ENCODE data around the gene ROGDI.
"Not testable (repeated sequence)": the region's sequence is repeated elsewhere in the genome, so short reads cannot be mapped to it uniquely, and the experiment has no call there.

Gene ROGDI

DNA sequence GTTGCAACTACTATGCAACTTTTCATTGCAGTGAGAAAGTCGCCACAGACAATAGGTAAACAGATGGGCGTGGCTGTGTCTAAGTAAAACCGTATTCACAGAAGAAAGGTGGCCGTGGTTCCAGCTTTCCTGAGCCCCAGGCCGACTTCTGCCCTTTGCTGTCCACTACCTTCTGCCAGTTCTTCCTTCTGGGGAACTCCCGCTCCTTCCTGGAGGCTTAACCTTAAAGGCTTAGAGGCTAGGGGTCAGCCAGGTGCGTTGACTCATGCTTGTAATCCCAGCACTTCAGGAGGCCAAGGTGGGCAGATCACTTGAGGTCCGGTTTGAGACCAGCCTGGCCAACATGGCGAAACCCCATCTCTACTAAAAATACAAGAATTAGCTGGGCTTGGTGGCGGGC, 12.2 kb downstream of the ROGDI start:
- no peak for DNase-seq

DNA sequence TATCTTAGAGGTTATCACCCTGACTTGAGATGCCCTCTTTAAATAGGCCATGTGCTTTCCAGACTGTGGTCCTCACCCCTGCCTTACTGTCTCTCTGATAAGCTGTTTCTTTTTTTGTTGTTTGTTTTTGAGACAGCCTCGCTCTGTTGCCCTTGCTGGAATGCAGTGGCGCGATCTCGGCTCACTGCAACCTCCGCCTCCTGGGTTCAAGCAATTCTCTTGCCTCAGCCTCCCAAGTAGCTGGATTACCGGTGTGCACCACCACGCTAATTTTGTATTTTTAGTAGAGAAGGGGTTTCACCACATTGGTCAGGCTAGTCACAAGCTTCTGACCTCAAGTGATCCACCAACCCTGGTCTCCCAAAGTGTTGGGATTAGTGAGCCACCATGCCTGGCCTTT, 13.5 kb downstream of the ROGDI start:
- DNase-seq, result no peak

DNA sequence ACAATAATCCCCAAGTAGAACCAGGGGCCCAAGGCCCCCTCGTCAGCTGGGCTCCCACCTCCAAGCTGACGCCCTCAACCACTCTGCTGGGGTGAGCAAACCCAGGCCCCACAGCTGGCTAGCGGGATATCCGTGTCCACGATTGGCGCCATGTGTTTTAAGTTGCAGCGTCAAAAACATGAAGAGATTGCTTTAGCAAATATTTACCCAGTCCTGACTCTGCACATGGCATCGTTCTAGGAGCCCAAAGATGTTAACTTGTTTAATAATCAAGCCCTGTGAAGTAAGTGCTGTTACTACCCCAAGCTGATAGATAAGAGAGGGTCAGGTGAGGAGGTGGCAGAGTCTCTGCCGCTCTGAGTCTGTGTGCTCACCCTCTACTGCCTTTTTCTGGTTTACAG, 13.9 kb downstream of the ROGDI start:
- no peak for DNase-seq

DNA sequence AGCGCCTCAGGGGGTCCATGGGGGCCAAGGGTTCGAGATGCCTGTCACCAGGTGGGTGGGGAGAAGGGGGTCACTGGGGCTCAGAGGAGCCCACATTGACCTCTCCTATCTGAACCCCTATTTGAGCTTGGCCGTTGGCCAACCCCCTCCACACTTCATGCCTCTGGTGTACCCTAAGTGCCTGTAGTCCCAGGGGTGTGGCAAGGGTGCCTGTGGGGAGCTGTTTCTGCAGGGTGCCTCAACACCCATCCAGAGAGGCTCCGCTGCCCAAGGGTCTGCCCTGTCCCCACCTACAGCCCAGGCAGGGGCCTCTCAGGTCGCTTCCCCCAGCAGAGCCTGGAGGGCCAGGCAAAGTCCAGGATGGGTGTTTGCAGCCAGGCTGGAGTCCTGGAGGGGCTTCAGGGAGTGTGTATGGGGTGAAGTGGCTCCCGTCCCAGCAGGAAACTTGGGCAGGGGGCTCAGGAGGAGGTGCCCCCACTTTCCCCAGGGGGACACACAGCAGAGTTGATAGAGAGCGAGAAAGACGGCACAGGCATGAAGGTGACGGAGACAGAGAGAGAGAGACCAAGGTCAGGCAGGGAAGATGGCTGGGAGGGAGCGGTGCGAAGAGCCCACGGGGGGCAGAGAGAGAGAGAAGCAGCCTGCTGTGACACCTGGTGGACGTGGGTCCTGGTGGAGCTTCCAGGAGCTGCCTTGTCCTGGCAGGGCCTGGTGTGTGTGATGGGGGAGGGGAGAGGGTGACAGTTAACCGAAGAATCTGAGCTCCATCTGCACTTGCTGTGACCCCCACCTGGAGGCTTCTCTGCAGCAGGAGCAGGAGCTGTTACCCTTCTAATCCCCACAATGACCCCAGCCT, 14.6 kb downstream of the ROGDI start, which contains the start of gene SEPTIN12:
SEPTIN12 (minus strand) TSS at position 719 of the 856 bp plus-strand sequence; CDS start at position 19, 700 bp downstream.
- peak; percentile 24 to 37 for DNase-seq

DNA sequence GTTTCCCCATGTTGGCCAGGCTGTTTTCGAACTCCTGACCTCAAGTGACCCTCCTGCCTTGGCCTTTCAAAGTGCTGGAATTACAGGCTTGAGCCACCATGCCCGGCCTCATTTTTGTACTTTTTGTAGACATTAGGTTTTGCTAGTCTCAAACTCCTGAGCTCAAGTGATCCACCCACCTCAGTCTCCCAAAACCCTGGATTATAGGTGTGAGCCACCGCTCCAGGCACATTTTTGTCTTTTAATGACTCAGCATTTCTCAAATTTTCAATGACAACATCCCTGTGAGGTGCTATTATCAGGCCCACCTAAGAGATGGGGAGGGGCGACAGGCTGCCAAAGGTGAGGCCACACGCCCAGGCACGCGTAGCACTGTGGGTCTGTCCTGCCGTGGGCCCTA, 15.4 kb downstream of the ROGDI start:
- DNase-seq, result no peak

DNA sequence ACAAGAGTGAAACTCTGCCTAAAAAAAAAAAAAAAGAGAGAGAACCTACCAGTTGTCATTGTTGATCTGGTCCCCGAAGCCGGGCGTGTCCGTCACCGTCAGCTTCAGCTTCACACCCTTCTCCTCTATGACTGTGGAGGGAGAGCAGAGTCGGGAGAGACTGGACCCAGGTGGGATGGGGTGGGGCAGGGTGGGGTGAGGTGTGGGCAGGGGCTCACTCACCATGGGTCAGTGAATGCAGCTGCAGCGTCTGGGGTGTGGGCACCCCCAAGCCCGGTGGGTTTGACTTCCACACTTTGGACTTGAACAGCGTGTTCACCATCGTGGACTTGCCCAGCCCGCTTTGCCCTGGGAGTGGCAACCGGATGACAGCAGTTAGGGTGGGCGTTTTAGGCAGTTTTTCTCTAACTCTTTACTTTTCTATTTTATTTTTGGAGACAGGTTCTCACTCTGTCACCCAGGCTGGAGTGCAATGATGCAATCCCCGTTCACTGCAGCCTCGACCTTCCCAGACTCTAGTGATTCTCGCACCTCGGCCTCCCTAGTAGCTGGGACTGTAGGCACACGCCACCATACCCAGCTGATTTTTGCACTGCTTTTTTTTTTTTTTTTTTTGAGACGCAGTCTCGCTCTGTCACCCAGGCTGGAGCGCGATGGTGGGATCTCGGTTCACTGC, 16.5 kb downstream of the ROGDI start:
- DNase-seq, result no peak

DNA sequence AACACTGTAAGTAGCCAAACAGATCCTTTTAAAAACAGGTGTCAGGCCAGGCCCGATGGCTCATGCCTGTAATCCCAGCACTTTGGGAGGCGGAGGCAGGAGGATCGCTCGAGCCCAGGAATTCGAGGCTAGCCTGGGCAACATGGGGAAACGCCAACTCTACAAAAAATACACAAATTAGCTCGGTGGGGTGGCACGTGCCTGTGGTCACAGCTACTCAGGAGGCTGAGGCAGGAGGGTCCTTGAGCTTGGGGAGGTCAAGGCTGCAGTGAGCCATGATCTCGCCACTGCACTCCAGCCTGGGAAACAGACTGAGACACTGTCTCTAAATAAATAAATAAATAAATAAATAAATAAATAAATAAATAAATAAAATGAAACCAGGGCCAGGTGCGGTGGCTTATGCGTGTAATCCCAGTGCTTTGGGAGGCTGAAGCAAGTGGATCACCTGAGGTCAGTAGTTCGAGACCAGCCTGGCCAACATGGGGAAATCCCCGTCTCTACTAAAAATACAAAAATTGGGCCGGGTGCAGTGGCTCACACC, 17.9 kb downstream of the ROGDI start:
- not testable (repeated sequence) for DNase-seq

DNA sequence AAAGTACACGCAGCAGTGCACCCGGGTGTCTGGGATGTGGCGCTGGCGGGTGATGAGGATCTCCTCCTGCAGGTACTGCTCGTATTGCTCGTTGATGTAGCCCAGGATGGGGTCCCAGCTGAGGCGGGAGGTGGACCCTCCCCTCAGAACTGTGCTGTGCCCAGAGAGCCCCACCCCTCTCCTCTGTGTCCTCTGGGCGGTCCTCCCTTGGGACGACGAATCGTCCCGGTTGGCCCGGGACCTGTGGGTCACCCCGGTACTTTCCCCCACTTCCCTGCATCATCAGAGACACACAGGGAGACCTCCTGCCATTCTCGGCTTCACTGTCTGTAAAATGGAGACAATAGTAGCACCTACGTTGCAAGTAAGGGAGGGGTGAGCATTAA, 18.5 kb downstream of the ROGDI start:
- DNase-seq, result no peak

DNA sequence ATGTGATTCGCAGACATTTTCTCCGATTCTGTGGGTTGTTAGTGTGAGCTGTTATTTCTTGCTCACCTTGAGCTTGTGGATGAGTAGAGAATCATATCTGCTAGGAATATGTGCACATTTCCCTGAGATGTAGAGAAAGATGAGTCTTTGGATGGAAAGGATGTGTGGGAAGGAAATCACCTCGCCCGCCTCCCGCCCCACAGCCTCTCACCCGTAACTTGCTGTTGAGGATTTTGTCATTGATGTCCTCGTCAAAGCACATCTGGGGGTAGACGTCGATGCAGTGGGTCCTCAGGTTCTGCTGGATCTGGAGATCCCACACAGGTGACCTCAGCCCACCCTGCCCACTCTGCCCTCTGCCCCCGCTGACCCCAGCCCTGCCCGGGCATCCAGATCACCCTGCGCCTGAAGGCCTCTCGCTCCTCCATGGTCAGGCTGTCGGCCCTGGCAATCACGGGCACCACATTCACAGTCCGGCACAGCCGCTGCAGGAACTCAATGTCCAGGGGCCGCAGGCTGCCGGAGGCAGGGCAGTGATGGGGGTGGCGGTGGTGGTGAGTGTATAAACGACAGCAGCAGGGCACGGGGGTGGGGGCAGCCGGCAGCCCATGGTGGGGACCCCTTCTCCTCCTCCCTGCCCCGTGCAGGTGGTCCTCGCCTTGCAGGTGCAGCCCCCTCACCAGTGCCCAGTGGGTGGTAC, 19.0 kb downstream of the ROGDI start:
- no peak for DNase-seq

DNA sequence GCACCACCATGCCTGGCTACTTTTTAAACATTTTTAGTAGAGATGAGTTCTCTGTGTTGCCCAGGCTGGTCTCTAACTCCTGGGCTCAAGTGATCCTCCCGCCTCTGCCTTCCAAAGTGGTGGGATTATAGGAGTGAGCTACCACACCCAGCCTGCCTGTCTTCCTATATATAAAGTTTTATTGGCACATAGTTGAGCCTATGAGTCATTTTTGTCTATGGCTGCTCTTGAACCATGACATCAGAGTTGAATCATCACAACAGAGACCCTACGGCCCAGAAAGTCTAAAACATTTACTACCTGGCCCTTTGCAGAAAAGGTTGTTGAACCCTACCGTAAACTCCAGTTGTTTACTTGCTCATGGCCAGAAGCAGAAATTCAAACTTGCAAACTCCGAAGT, 22.2 kb downstream of the ROGDI start:
- DNase-seq, result no peak

DNA sequence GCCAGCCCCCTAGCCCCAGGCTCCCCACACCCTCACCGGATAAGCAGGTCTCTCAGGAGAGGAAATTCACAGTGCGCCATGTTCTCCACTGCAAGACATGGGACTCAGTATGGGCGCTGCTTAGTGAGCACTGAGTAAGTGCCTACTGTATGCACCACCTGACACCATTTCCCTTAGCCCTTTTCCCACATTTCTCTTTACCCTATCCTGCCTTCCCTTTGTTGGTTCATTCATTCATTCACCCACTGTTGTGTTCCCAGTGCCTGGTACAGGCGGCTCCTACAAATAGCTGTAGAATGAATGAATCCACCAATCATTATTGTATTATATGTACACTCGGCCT, 24.4 kb downstream of the ROGDI start:
- no peak for DNase-seq

DNA sequence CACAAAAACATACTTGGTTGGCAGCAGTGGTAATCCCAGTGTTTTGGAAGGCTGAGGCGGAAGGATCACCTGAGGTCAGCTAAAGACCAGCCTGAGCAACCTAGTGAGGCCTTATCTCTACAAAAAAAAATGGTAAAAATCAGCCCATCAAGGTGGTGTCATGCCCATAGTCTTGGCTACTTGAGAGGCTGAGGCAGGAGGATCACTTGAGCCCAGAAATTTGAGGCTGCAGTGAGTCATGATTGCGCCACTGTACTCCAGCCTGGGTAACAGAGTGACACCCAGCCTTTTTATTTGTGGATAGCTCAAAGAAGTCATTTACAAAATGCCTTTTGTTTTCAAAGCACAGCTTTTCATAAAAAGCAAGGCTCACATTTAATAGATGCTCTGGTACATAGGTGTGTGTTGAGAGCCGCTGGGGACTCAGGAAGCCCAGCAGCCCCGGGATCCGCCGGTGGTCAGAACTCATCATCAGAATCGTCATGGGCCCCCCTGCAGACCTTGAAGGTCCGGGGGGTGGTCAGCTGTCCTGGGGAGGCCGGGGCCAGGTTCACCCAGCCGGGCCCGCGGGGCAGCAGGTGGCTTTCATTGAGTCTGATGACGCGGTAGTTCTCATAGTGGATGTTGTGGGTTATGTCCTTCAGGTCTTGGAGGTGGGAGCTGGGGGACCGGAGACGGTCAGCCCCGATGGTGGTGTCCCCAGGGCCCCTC, 24.9 kb downstream of the ROGDI start:
- no peak for DNase-seq

DNA sequence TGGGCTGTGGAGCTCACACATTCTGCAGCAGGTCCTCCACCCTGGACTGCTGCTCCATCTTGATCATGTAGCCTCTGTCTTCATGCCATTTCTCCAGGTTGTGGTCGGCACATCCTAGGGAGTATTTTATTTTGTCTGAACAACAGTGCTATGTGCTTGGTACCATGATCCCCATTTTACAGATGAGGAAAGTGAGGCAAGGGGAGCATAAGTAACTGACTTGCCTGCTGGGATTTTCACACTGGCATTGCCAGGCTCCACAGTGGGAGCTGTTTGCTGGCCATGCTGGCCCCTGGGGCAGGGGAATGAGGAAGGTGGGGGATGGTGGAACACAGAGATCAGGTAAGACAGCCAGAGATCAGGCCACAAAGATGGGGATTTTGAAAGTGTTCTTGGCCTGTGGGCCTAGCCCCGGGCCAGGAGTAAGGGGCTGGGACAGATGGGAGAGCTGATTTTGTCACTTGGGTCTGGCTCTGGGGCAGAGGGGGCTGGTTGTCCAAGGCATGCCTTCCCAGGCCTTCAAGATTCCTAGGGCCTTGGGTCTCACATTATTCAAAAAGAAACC, 26.2 kb downstream of the ROGDI start:
- no peak for DNase-seq

DNA sequence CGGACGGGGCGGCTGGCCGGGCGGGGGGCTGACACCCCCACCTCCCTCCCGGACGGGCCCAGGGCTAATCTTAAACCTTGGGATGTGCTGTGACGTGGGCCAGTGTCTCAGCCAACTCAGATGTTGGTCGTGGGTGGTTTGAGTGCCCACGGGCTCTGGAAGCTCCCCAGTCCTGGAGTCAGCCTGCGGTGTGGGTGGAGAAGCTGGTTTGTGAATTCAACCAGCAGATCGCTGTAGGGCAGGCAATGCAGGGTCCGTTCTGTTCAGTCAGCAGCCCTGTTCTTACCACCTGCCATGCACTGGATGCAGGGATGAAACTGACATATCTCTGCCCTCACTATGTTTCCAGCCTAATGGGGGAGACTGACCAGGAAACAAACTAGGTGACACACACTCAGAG, 27.4 kb downstream of the ROGDI start:
- no peak for DNase-seq

DNA sequence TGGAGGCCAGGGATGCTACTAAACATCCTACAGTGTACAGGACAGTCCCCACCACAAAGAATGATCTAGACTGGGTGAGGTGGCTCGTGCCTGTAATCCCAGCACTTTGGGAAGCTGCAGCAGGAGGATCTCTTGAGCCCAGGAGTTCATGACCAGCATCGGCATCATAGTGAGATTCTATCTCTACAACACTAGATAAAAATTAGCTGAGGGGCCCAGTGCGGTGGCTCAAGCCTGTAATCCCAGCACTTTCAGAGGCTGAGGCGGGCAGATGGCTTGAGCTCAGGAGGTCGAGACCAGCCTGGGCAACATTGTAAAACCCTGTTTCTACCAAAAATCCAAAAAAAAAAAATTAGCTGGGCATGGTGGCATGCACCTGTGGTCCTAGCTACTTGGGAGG, 30.1 kb downstream of the ROGDI start:
- no peak for DNase-seq

DNA sequence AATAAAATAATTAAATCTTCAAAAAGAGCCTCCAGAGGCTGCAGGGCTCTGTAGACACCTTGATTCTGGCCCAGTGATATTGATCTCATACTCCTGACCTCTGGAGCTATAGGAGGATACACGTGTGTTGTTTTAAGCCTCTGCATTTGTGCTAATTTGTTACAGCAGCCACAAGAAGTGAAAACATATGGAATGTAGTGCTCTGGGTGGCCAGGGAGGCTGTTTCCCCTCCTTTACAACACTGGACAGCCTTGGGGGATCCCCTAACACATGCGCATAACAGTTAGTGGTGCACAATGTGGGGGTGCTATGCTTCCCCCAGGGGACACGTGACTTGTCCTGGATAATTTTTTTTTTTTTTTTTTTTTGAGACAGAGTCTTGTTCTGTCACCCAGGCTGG, 30.8 kb downstream of the ROGDI start:
- DNase-seq, result no peak

DNA sequence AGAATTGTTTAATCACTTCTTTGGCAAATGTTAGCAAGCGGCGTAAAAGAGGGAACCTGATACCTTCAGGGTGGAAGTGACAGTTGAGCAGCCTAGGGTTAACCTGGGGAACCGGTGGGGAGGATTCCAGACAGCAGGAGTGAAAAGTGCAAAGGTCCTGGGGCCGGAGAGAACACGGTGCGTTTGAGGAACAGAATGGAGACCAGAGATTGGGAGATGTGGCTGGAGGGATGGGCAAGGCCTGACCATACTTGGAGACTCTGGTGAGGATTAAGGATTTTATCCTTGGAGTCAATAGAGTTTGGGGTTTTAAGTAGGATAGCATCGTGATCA, 33.2 kb downstream of the ROGDI start:
- DNase-seq, result no peak

DNA sequence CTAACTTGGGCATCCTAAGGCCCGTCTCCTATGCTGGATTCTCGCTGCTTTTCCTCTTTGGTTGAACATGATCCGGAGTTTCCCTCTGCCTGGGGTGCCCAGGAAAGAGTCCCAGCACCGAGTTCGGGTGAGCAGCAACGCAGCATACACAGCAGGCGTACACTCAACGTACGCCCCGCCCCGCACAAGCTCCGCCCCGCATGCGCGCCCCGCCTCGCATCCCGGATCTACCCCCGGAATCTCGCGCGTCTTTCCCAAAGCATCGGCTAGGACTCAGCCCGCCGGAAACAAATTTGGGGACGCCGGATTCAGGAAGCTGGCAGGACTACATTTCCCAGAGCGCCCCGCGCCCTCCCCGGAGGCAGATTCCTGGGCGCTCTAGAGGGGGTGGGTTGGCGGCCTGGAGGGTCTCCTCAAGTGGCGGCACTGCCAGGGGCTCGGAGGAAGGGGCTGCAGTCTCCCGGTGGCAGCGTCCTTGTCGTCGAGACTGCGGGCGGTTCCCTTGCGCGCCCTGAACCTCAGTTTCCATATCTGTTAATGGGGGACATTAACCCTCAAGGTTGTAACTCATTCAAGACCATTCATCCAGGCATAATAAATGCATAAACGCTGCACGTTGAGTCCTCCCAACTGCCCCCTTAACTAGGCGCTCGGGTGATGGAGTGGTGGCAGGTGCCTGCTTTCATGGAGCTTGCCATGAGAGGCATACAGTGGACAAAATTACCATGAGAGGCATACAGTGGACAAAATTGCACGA, 33.7 kb downstream of the ROGDI start:
- DNase-seq, result peak; percentile 97

DNA sequence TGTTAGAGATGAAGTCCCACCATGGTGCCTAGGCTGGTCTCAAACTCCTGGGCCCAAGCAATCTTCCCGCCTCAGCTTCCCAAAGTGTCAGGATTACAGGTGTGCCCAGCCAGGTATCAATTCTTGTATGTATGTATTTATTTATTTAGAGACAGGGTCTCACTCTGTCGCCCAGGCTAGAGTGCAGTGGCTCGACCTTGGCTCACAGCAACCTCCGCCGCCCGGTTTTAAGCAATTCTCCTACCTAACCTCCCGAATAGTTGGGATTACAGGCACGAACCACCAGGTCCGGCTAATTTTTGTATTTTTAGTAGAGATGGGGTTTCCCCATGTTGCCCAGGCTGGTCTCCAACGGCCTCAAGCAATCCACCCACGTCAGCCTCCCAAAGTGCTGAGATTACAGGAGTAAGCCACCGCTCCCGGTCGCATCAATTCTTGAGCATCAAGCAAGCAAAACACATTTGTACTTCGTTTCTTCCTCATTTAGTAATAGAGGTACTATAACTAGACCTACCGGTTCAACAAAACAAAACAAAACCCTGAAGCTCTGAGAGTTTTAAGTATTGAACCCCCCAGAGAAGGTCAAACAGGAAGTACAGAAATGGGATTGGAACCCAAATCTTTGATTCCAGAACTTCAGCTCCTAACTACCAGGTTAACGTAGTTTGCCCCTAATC, 34.4 kb downstream of the ROGDI start:
- DNase-seq, result peak in 1 of 2 experiments; percentile 25

DNA sequence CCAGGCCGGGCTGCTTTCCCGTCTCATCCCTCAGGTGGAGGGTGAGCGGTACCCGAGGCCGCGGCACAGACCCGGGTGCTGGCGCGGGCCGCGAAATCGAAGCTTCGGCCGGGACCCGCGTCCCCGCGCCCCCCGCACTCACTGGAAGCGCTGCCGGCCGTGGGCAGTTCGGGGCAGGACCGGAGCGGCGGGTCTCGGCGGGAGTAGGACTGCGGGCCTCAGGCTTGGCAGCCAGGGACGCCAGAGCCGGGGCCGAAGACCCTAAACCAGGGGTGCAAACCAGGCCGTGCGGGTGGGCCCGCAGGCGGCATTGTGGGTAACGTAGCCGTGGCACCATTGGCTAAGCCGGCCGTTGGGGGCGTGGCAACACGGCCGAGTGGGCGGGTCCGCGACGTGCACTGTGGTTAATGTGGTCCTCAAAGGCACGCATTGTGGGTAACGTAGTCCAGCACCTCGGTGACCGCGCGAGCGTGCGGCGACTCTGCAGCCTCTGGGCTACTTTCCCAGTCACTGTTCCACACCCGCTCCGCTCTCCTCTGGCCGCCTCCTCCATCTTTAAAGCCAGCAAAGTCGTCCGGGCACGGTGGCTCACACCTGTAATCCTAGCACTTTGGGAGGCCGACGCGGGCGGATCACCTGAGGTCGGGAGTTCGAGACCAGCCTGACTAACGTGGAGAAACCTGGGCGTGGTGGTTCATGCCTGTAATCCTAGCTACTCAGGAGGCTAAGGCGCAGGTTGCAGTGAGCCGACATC, 35.4 kb downstream of the ROGDI start, which contains the start of gene ZNF500:
ZNF500 (minus strand) TSS at position 288 of the 754 bp plus-strand sequence. CDS start 1,184 bp downstream, outside the sequence.
- peak; percentile 94 for DNase-seq
